Adipose tissue (tissue), 3 donors: ENCODE measurements around the gene CLIP2. TPM values are rescaled to one million over a fixed set of nuclear protein-coding genes. Genes with fewer than 3 reads are reported as not detected.
"Not testable (repeated sequence)": the region's sequence is repeated elsewhere in the genome, so short reads cannot be mapped to it uniquely, and the experiment has no call there.

Source experiments
- H3K27ac ChIP-seq: one replicate; pipeline ENCODE4 v1.5.1; 2013; ENCODE audit warnings: low read depth, low read length
- WGBS, 3 donors: extraction: QIAGEN DNeasy Blood & Tissue Kit; methylation state at CpG; one replicate each; pipeline ENCODE4 v1.1.7; 2013; 5-methylcytosine and 5-hydroxymethylcytosine counted together
- polyA plus RNA-seq, 3 donors: library from polyadenylated mRNA; stranded (reverse); fragments of 200-250 nt; gene quantifications; one replicate each; pipeline ENCODE4 v1.2.3, GENCODE V29; 2013
- donor health status: healthy with polysubstance abuse.
- donor health status: Bipolar disorder and iron deficiency.
- donor health status: healthy.

Gene CLIP2
- polyA plus RNA-seq, 3 donors: 7.5 to 15.6 (median 9.4) TPM

DNA sequence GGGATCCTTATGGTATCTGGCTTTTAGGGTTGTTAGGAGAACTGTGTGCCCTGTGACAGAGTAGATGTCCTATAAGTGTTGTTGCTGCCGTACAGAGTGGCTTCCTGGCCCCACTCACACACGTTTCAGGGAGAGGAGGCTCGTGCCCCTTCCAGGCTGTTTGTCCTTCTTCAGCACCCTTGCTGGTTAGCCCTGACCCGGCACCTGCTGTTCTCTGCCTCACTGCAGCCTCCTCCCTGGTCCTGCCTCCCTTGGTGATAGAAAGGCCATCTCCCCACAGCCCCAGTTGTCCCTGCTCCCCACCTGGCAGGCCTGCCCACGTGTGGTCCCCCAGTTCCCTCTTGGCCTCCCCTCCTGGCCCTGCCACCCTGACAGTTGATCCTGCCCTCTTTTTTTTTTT, 2.3 kb downstream of the CLIP2 start:
- 67 to 85% (median 80%) methylated on average over 5 of the region's 5 CpGs for WGBS, 3 donors
- no peak overlapping the region for H3K27ac ChIP-seq

- H3K27ac ChIP-seq: no peak overlapping the region
- WGBS, 3 donors: 31 to 79% (median 66%) methylated on average over 17 to 18 of the region's 18 CpGs
Measured at GRCh38 chr7:74292757-74293576, 3.8 kb downstream of the CLIP2 start.

DNA sequence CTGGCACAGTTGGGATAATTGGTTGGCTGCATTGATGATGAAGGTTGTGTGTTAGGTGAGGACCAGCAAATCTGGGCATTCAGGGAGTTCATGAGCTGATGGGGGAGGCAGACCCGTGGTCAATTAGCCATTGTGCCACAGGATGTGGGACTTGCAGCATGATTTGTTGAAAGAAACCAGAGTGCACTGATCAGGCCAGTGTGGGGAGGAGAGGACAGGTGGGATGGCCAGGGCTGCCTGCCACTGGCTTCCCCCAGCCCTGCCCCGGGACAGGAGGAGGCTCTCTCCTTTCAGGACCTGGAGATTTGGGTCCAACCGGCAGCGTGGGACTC, 4.3 kb downstream of the CLIP2 start:
- no peak overlapping the region for H3K27ac ChIP-seq
- 60 to 73% (median 70%) methylated on average over 4 of the region's 4 CpGs for WGBS, 3 donors

DNA sequence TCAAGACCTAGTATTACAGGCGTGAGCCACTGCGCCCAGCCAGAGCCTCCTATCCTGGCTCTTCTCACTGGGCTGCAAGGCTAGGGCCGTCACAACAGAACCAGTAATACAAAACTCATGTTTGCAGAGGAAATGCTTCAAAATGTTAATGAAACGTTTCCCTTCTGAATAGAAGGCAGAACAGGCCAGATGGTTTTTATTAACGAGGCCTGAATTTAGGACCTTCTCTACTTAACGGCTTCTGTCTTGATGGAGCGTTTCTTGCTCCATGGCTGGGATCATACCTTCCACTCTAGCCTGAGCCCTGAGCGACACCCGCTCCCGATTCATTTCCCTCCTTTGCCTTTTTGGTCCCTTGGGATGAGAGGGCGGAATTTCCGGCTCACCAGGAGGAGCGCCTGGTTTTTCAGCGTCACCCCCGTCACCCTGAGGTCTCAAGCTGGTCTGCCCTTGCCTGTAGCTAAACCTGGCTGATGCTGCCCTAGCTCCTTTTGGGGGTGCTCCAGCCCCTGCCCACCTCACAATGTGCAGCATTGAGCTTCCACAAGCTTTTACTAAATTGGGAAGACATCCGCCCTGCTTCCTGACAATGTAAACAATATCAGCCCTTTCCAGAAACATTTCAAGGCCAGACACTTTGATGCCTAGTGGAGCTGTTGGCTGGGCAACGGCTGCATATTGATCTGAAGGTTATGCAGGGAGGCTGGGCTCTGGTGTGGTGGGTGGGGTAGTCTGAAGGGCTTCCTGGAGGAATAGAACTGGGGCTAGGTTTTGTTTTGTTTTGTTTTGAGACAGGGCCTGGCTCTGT, 5.2 kb downstream of the CLIP2 start:
- 22 to 60% (median 43%) methylated on average over 17 of the region's 17 CpGs for WGBS, 3 donors
- H3K27ac ChIP-seq: no peak overlapping the region

DNA sequence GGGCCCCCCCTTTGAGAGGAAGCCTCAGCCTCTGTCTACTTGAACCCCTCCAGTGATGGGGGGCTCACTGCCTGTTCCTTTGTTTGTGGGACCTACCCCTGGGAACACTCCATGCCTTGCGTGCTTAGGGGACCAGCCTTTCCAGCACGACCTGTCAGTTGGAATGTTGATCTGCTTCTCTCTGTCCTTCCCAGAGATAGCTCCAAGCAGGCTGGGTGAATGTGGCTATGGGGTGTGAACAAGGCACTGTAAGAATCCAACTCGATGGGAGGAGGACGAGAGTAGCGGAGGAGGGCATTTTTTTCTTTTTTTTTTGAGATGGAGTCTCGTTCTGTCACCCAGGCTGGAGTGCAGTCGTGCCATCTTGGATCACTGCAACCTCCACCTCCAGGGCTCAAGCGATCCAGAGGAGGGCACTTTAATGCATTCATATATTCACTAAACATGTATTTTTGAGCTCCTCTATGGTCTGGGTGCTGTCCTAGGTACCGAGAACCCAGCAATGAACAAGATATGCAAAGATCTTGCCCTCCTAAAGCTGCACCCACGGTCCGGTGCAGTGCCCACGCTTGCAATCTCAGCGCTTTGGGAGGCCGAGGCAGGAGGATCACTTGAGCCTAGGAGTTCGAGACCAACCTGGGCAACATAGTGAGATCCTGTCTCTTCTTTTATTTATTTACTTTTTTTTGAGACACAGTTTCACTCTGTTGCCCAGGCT, 8.5 kb downstream of the CLIP2 start:
- no peak overlapping the region for H3K27ac ChIP-seq
- WGBS, 3 donors: 92 to 95% (median 94%) methylated on average over 15 of the region's 15 CpGs

DNA sequence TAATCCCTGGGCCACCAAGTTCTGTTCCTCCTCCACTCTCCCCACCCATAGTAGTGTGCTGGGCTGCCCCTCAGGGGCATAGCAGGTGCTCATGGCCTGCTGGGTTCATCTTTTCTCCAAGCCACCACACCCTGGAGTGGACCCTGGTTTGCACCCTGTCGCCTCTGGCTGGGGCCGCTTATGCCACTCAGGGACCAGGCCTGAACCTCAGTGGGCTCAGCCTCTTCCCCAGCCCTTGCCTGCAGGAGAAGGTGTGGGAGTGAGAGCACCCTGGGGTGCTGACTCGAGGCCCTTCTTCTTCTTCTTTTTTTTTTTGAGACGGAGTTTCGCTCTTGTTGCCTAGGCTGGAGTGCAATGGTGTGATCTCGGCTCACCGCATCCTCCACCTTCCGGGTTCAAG, 10.2 kb downstream of the CLIP2 start:
- H3K27ac ChIP-seq: no peak overlapping the region
- 92 to 96% (median 94%) methylated on average over 6 to 8 of the region's 8 CpGs for WGBS, 3 donors

- 87 to 90% (median 87%) methylated on average over 4 of the region's 4 CpGs for WGBS, 3 donors
- no peak overlapping the region for H3K27ac ChIP-seq
Measured at GRCh38 chr7:74300926-74301325, 11.7 kb downstream of the CLIP2 start.

DNA sequence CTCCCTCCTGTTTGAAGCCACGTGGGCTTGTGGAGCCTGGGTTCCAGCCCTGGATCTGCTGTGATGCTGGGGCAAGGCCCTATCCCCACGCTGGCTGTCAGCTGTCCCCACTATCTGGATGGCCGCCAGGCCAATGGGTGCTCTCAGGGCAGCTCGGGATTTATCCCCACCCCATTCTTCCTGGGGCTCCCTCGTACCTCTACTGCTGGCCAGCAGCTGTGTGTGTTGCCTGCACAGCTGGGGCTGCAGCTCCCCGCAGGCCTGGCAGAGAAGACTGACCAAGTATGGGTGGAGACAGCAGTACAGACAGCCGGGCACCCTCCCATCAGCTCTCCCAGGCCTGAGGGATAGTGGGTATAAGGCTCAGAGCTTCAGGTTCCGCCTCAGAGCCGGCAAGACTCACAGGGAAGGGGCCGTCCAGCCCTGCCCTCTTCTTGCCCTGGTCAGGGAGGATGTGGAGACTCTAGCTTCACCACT, 13.6 kb downstream of the CLIP2 start:
- no peak overlapping the region for H3K27ac ChIP-seq

GRCh38 chr7:74304550-74304949, 15.3 kb downstream of the CLIP2 start:
- WGBS, 3 donors: 97 to 100% (median 100%) methylated on average over 2 of the region's 2 CpGs

More for the DNA sequence above, 13.6 kb downstream of the CLIP2 start:
- 57 to 70% (median 59%) methylated on average over 10 of the region's 10 CpGs for WGBS, 3 donors

DNA sequence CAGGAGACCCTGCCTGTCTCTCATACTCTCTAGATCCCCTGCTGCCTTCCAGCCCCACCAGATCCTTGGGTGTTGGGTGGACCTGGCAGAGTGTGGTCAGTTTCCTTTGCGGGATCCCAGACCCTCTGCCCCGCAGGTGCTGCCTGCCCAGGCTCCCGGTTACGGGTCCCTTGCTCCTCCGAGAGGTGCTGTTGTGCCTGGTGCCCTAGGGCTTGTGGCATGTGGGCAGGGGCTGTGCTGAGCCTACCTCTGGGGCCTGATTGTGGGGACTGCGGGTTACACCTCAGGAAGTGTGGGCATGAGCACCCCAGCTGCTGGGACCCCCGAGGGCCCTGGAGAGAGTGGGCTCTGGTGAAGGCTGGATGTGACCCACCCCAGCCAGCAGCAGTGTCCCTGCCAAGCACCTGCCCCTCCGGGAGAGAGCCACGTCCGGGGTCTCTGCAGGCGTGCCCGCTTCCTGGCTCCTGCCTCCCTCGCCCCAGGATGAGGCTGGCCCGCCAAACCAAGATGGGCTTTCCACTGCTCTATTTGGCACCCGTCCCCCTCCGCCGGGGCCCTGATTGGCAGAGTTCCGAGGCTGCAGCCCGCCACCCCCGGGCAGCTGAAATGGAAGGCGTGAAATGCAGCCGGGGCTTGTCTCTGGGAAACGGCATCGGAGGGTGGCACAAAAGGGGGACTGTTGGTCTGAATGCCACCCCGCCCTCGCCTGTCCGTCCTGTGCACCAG, 17.0 kb downstream of the CLIP2 start:
- H3K27ac ChIP-seq: no peak overlapping the region
- 26 to 60% (median 28%) methylated on average over 25 to 27 of the region's 27 CpGs for WGBS, 3 donors

More at GRCh38 chr7:74304550-74304949, 15.3 kb downstream of the CLIP2 start:
- H3K27ac ChIP-seq: no peak overlapping the region

DNA sequence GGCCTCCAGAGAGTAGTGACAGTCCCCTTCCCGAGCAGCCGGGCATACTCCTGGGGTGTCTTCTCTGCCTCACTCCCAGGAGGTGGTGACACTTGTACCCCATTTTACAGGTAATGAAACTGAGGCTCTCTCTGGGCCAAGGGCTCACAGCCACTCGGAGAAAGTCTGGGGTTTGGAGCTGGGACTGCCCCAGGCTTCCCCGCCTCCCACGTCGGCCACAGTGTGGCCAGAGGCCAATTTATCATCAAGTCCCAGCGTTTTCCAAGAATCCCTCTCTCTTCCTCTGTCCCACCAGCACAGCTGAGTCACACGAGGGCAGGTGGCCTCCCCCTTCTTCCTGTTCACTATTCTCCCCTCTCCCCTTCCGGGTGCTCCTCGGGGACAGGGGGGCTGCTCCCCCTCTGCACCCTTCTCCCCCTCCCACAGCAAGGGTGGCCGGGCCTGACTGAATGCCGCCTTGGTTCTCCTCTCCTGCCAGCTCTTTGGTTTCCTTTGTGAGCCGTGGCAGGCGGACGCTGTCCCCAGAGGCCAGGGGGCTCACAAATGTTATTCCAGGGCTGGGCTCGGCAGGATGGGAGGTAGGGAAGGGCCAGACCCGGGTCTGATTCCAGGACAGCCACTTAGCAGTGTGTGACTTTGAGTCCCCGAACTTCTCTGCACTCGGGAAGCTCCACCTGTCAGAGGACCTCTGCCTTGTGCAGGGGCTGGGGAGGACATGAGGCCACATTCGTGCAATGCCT, 17.7 kb downstream of the CLIP2 start:
- WGBS, 3 donors: 6 to 33% (median 16%) methylated on average over 20 of the region's 20 CpGs
- no peak overlapping the region for H3K27ac ChIP-seq

GRCh38 chr7:74307738-74308505, 18.7 kb downstream of the CLIP2 start:
- no peak overlapping the region for H3K27ac ChIP-seq
- WGBS, 3 donors: 58 to 88% (median 82%) methylated on average over 10 of the region's 10 CpGs

GRCh38 chr7:74309181-74309580, 20.0 kb downstream of the CLIP2 start:
- no peak overlapping the region for H3K27ac ChIP-seq
- WGBS, 3 donors: 94 to 95% (median 94%) methylated on average over 6 of the region's 6 CpGs

DNA sequence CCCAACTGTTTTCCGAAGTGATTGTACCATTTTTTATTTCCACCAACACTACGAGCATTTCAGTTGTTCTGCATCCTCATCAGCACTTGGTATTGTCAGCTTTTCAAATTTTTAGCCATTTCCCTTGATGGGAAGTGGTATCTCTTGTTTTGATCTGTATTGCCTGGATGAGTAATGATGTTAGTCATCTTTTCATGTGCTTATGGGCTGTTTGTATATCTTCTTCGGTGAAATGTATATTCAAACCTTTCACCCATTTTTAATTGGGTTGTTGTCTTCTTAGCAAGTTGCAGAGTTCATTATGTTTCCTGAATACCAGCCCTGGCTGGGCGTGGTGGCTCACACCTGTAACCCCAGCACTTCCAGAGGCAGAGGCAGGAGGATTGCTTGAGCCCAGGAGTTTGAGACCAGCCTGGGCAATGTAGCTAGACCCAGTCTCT, 22.1 kb downstream of the CLIP2 start:
- 85 to 97% (median 90%) methylated on average over 4 of the region's 4 CpGs for WGBS, 3 donors
- no peak overlapping the region for H3K27ac ChIP-seq

DNA sequence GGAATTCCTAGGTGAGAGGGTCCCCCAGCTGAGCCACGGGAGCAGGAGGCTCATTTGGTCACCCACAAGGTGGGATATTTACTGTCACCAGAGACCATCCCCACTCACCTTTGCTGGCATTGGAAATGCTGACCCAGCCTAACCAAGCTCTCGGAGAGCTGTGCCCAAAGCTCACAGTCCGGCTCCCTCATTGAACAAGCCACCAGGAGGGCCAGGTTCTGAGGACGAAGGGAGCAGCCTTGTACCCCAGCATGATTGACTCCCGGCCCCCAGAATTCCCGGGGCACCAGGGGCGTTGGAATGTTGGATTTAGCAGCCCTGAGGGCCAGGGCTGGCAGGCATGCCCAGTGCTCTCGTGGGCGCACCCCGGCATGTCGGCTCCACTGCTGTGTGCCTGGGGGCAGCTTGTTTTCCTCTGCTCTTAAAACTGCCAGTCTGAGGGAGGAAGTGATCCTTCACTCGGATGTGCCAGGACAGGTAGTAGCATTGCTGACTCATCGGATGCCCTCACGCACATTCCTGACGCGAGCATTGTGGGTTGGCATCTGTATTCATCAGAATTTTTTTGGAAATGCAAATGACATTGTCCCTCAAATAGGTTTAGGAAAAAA, 23.3 kb downstream of the CLIP2 start:
- WGBS, 3 donors: 63 to 85% (median 75%) methylated on average over 16 of the region's 16 CpGs
- no peak overlapping the region for H3K27ac ChIP-seq

DNA sequence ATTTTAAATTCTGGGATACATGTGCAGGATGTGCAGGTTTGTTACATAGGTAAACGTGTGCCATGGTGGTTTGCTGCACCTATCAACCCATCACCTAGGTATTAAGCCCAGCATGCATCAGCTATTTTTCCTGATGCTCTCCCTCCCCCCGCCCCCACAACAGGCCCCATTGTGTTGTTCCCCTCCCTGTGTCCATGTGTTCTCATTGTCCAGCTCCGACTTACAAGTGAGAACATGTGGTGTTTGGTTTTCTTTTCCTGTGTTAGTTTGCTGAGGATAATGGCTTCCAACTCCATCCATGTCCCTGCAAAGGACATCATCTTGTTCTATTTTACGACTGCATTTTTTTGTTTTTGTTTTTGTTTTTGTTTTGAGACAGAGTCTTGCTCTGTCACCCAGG, 26.7 kb downstream of the CLIP2 start:
- H3K27ac ChIP-seq: not testable (repeated sequence)
- WGBS, 3 donors: 75 to 94% (median 88%) methylated on average over 4 of the region's 4 CpGs
